Stimulated activated CD4-positive, alpha-beta T cell treated with anti-CD3 and anti-CD28 coated beads, Interleukin-2, amount 100 ng/mL, for 4 hours (primary cell): ENCODE measurements around the gene VARS1.
"Not testable (repeated sequence)": the region's sequence is repeated elsewhere in the genome, so short reads cannot be mapped to it uniquely, and the experiment has no call there.

ENCODE experiments used
- DNase-seq: peaks from one replicate; pipeline ENCODE4 v3.0.0-alpha.2; 2020; ENCODE audit warnings: low read depth

VARS1 gene

GRCh38 chr6:31794294-31794865 lies 1.2 kb downstream of the VARS1 start:
- no peak for DNase-seq

GRCh38 chr6:31793927-31794245 lies 1.7 kb downstream of the VARS1 start:
- not testable (repeated sequence) for DNase-seq

- DNase-seq = no peak
Measured at GRCh38 chr6:31792761-31793171, 2.8 kb downstream of the VARS1 start.

- DNase-seq = no peak
Measured at GRCh38 chr6:31792090-31792374, 3.5 kb downstream of the VARS1 start.

GRCh38 chr6:31791324-31792089 lies 4.0 kb downstream of the VARS1 start:
- no peak for DNase-seq

- DNase-seq = no peak
Measured at GRCh38 chr6:31785475-31785874, 10.1 kb downstream of the VARS1 start.

- DNase-seq = no peak
Measured at GRCh38 chr6:31784098-31784925, 11.2 kb downstream of the VARS1 start.

GRCh38 chr6:31782126-31782855 lies 13.3 kb downstream of the VARS1 start:
- DNase-seq = no peak

- no peak for DNase-seq
Measured at GRCh38 chr6:31781244-31782125, 14.1 kb downstream of the VARS1 start.

GRCh38 chr6:31780507-31781243 lies 14.9 kb downstream of the VARS1 start:
- no peak for DNase-seq

- no peak for DNase-seq
Measured at GRCh38 chr6:31779908-31780307, 15.6 kb downstream of the VARS1 start.

GRCh38 chr6:31778999-31779885 lies 16.3 kb downstream of the VARS1 start:
- DNase-seq = no peak

GRCh38 chr6:31778193-31778592 lies 17.4 kb downstream of the VARS1 start:
- no peak for DNase-seq

- no peak for DNase-seq
Measured at GRCh38 chr6:31777667-31778050, 17.9 kb downstream of the VARS1 start.

GRCh38 chr6:31776989-31777666 lies 18.4 kb downstream of the VARS1 start, which contains the start of gene VWA7:
Gene VWA7, minus strand, starts transcription at chr6:31777328. Its CDS starts 549 bp downstream, at chr6:31776779.
- peak; percentile 76 for DNase-seq

- DNase-seq = no peak
Measured at GRCh38 chr6:31776485-31776988, 19.0 kb downstream of the VARS1 start.

- no peak for DNase-seq
Measured at GRCh38 chr6:31775633-31776484, 19.7 kb downstream of the VARS1 start.

- no peak for DNase-seq
Measured at GRCh38 chr6:31775184-31775583, 20.4 kb downstream of the VARS1 start.
